HG03354 (cell line): ENCODE data around the gene PPP2R2C.

Experiments used
- ATAC-seq: cut with Tn5 transposase; IDR thresholded peaks from one replicate; pipeline ENCODE4 v1.9.1; 2021; ENCODE audit warnings: mild to moderate bottlenecking; ENCODE audit not compliant: unreplicated experiment, poor library complexity, severe bottlenecking

Gene PPP2R2C

GRCh38 chr4:6437826-6438238 is 34.6 kb downstream of the PPP2R2C start:
- ATAC-seq, result no peak

- ATAC-seq, result no peak
Measured at GRCh38 chr4:6435010-6435409, 37.4 kb downstream of the PPP2R2C start.

GRCh38 chr4:6430927-6431326 is 41.5 kb downstream of the PPP2R2C start:
- no peak for ATAC-seq

- ATAC-seq, result no peak
Measured at GRCh38 chr4:6427439-6428090, 44.8 kb downstream of the PPP2R2C start.

GRCh38 chr4:6426571-6427438 is 45.6 kb downstream of the PPP2R2C start:
- no peak for ATAC-seq

- no peak for ATAC-seq
Measured at GRCh38 chr4:6425911-6426310, 46.5 kb downstream of the PPP2R2C start.

- no peak for ATAC-seq
Measured at GRCh38 chr4:6425336-6425735, 47.1 kb downstream of the PPP2R2C start.

GRCh38 chr4:6424425-6424824 is 48.0 kb downstream of the PPP2R2C start:
- ATAC-seq, result no peak

GRCh38 chr4:6423575-6423974 is 48.8 kb downstream of the PPP2R2C start:
- peak; percentile 87 for ATAC-seq

GRCh38 chr4:6422866-6423265 is 49.5 kb downstream of the PPP2R2C start:
- ATAC-seq, result no peak

- ATAC-seq, result no peak
Measured at GRCh38 chr4:6422105-6422504, 50.3 kb downstream of the PPP2R2C start.

- ATAC-seq, result no peak
Measured at GRCh38 chr4:6421397-6421796, 51.0 kb downstream of the PPP2R2C start.

GRCh38 chr4:6420972-6421371 is 51.4 kb downstream of the PPP2R2C start:
- ATAC-seq, result no peak

- no peak for ATAC-seq
Measured at GRCh38 chr4:6420036-6420435, 52.4 kb downstream of the PPP2R2C start.

- no peak for ATAC-seq
Measured at GRCh38 chr4:6419452-6420028, 52.9 kb downstream of the PPP2R2C start.

- ATAC-seq, result no peak
Measured at GRCh38 chr4:6418193-6418755, 54.1 kb downstream of the PPP2R2C start.

- ATAC-seq, result no peak
Measured at GRCh38 chr4:6417516-6418050, 54.8 kb downstream of the PPP2R2C start.

GRCh38 chr4:6416518-6417286 is 55.7 kb downstream of the PPP2R2C start:
- ATAC-seq, result no peak

- no peak for ATAC-seq
Measured at GRCh38 chr4:6415031-6415705, 57.2 kb downstream of the PPP2R2C start.
